ENCODE measurements around the gene FRMD4A.

FRMD4A gene

GRCh38 chr10:14191407-14191806 is 139.3 kb downstream of the FRMD4A start:
- no peak for DNase-seq (ENCODE audit: low read depth)
- H3K4me3 ChIP-seq (ENCODE audit: control insufficient read depth, low read depth, low read length): no peak overlapping the region
- no peak for TF ChIP-seq CTCF (conservative IDR thresholded peaks at IDR 0.05; ENCODE audit: control insufficient read depth, insufficient read depth, low read depth, low read length)

DNA sequence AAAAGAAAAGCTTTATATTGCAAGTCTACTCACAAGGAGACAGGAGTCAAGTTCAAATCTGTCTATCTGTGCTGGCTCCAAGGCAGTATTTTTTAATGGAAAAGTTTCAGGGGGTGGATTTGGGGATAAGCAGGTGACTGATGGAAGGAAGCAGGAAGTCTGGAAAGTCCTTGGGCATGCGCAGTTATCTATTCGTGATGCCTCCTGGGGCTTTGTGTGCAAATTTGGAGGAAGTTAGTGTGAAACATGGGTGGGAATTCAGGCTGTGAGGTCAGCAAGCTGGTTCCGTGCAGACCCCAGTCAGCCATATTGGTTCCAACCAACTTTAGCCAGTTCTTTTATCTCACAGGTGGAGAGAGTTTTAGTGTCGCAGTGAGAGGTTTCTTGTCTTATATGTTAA is 140.0 kb downstream of the FRMD4A start:
- TF ChIP-seq CTCF (conservative IDR thresholded peaks at IDR 0.05; ENCODE audit: control insufficient read depth, insufficient read depth, low read depth, low read length): no peak
- no peak overlapping the region for H3K4me3 ChIP-seq (ENCODE audit: control insufficient read depth, low read depth, low read length)

GRCh38 chr10:14186245-14186644 is 144.5 kb downstream of the FRMD4A start:
- DNase-seq (ENCODE audit: low read depth): peak; percentile 11
- H3K4me3 ChIP-seq (ENCODE audit: control insufficient read depth, low read depth, low read length): no peak overlapping the region
- TF ChIP-seq CTCF (conservative IDR thresholded peaks at IDR 0.05; ENCODE audit: control insufficient read depth, insufficient read depth, low read depth, low read length): peak; percentile 46

More for the DNA sequence above, 140.0 kb downstream of the FRMD4A start:
- no peak for DNase-seq (ENCODE audit: low read depth)

GRCh38 chr10:14185316-14186045 is 145.2 kb downstream of the FRMD4A start:
- TF ChIP-seq CTCF (conservative IDR thresholded peaks at IDR 0.05; ENCODE audit: control insufficient read depth, insufficient read depth, low read depth, low read length): no peak
- peak; percentile 43 for DNase-seq (ENCODE audit: low read depth)

GRCh38 chr10:14184841-14185315 is 145.8 kb downstream of the FRMD4A start:
- no peak for TF ChIP-seq CTCF (conservative IDR thresholded peaks at IDR 0.05; ENCODE audit: control insufficient read depth, insufficient read depth, low read depth, low read length)
- no peak for DNase-seq (ENCODE audit: low read depth)
- no peak overlapping the region for H3K4me3 ChIP-seq (ENCODE audit: control insufficient read depth, low read depth, low read length)

More at GRCh38 chr10:14185316-14186045, 145.2 kb downstream of the FRMD4A start:
- no peak overlapping the region for H3K4me3 ChIP-seq (ENCODE audit: control insufficient read depth, low read depth, low read length)

DNA sequence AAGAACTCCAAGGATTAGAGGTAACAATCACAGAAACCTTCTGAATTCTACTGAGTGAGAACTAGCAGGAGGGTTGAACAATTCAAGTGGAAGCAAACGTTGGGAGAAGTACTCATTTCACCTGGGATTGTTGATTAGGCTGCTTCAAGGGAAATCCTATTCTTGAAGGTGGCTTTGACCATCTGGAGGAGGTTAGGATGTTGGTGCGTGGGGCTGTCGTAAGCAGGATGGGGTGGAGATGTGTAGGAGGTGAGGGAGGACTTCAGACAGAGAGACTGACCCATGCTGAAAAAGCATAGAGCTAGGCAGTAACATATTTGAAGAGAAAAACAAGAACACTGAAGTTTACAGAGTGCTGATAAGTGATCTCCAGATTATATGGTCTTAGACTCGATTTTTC is 147.9 kb downstream of the FRMD4A start:
- no peak overlapping the region for H3K4me3 ChIP-seq (ENCODE audit: control insufficient read depth, low read depth, low read length)
- DNase-seq (ENCODE audit: low read depth): no peak
- TF ChIP-seq CTCF (conservative IDR thresholded peaks at IDR 0.05; ENCODE audit: control insufficient read depth, insufficient read depth, low read depth, low read length): no peak
